Measurements from ENCODE around the gene BORCS8. TPM values are rescaled to one million over a fixed set of nuclear protein-coding genes. Genes with fewer than 3 reads are reported as not detected.

The BORCS8 gene
- total and polyA plus RNA-seq, 2 of the 13 experiments (the other 11 are each of a cell fraction or from before 2014, with no cell fraction given): 9.6 to 13.3 TPM

- no peak for TF ChIP-seq SRSF9 (IDR thresholded peaks at IDR 0.05; ENCODE audit: borderline replicate concordance, insufficient read depth, low read depth, low read length, poor library complexity, severe bottlenecking)
- TF ChIP-seq HNRNPLL (IDR thresholded peaks at IDR 0.05; ENCODE audit: low read depth, low read length, poor library complexity, severe bottlenecking): peak; percentile 69
- peak; percentile 95 for TF ChIP-seq ZNF580 (CRISPR knock-in tag; IDR thresholded peaks at IDR 0.05; ENCODE audit: borderline replicate concordance, low read depth)
- TF ChIP-seq ZNF703 (CRISPR knock-in tag; IDR thresholded peaks at IDR 0.05; ENCODE audit: borderline replicate concordance): 0 out of 2 replicates have a peak, but pooled peaks have one; percentile 34
- no peak for TF ChIP-seq THRA (CRISPR knock-in tag; IDR thresholded peaks at IDR 0.05; ENCODE audit: borderline replicate concordance)
- TF ChIP-seq DMAP1 (CRISPR knock-in tag; IDR thresholded peaks at IDR 0.05): peak; percentile 78
- TF ChIP-seq XRCC5 (optimal IDR thresholded peaks at IDR 0.05; ENCODE audit: low read length): peak; percentile 72
- peak; percentile 61; the same call in 1 of the 2 replicates for TF ChIP-seq MXD3 (CRISPR knock-in tag; IDR thresholded peaks at IDR 0.05)
- TF ChIP-seq ZSCAN25 (CRISPR knock-in tag; IDR thresholded peaks at IDR 0.05): peak; percentile 66; the same call in 1 of the 2 replicates
- TF ChIP-seq, protein P1, sequence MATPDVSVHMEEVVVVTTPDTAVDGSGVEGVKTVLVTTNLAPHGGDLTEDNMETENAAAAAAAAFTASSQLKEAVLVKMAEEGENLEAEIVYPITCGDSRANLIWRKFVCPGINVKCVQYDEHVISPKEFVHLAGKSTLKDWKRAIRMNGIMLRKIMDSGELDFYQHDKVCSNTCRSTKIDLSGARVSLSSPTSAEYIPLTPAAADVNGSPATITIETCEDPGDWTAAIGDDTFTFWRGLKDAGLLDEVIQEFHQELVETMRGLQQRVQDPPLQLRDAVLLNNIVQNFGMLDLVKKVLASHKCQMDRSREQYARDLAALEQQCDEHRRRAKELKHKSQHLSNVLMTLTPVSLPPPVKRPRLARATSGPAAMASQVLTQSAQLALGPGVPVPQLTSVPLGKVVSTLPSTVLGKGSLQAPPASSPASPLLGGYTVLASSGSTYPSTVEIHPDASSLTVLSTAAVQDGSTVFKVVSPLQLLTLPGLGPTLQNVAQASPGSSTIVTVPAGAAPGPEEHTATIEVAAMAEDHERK (CRISPR knock-in tag; IDR thresholded peaks at IDR 0.05; ENCODE audit: low read depth): no peak
- TF ChIP-seq, protein P2, sequence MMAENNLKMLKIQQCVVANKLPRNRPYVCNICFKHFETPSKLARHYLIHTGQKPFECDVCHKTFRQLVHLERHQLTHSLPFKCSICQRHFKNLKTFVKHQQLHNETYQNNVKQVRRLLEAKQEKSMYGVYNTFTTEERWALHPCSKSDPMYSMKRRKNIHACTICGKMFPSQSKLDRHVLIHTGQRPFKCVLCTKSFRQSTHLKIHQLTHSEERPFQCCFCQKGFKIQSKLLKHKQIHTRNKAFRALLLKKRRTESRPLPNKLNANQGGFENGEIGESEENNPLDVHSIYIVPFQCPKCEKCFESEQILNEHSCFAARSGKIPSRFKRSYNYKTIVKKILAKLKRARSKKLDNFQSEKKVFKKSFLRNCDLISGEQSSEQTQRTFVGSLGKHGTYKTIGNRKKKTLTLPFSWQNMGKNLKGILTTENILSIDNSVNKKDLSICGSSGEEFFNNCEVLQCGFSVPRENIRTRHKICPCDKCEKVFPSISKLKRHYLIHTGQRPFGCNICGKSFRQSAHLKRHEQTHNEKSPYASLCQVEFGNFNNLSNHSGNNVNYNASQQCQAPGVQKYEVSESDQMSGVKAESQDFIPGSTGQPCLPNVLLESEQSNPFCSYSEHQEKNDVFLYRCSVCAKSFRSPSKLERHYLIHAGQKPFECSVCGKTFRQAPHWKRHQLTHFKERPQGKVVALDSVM (CRISPR knock-in tag; IDR thresholded peaks at IDR 0.05): peak; percentile 51; the same call in 1 of the 2 replicates
- no peak for TF ChIP-seq ZNF282 (IDR thresholded peaks at IDR 0.05; ENCODE audit: partially characterized antibody)
- peak; percentile 63; the same call in 1 of the 2 replicates for TF ChIP-seq ETV5 (CRISPR knock-in tag; IDR thresholded peaks at IDR 0.05; ENCODE audit: borderline replicate concordance)
- TF ChIP-seq IRF2 (CRISPR knock-in tag; IDR thresholded peaks at IDR 0.05): peak; percentile 79
- peak; percentile 76; the same call in 1 of the 2 replicates for TF ChIP-seq NFKBIZ (CRISPR knock-in tag; IDR thresholded peaks at IDR 0.05)
- TF ChIP-seq RBM39 (IDR thresholded peaks at IDR 0.05; ENCODE audit: low read depth, low read length, poor library complexity, severe bottlenecking): peak; percentile 97
- TF ChIP-seq HNF1B (CRISPR knock-in tag; IDR thresholded peaks at IDR 0.05): peak; percentile 93
- TF ChIP-seq MAZ (IDR thresholded peaks at IDR 0.05; ENCODE audit: borderline replicate concordance, low read depth, low read length): peak; percentile 70
- peak; percentile 55; the same call in 1 of the 2 replicates for TF ChIP-seq MAZ (CRISPR knock-in tag; IDR thresholded peaks at IDR 0.05; ENCODE audit: low read depth)
- TF ChIP-seq MLLT10 (CRISPR knock-in tag; IDR thresholded peaks at IDR 0.05): no peak
- peak in 1 of 2 experiments; percentile 78; a peak in 2 of 4 replicates for TF ChIP-seq KLF16 (CRISPR knock-in tag; IDR thresholded peaks at IDR 0.05)
Observed at GRCh38 chr19:19192078-19192882, at the start of gene BORCS8, which contains the start of gene RFXANK (continued).
